ENCODE results near the gene CDKL1.

The CDKL1 gene

DNA sequence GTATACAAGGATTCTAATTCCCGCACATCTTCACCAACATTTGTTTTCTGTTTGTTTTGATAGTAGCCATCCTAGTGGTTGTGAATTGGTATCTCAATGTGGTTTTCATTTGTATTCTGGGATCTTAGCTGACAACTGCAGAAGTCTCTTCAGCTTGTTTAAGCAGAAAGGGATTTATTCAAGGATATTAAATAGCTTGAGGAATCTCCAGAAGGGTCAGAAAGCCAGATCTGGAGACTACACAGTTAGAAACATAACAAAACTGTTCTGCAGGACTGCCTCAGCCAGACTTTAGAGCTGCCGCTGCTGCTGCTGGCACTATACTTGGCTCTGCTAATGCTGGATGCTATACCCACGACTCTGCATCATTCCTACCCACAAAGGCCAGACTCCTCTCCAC is 13.4 kb upstream of the CDKL1 start:
- TF ChIP-seq, protein P1, sequence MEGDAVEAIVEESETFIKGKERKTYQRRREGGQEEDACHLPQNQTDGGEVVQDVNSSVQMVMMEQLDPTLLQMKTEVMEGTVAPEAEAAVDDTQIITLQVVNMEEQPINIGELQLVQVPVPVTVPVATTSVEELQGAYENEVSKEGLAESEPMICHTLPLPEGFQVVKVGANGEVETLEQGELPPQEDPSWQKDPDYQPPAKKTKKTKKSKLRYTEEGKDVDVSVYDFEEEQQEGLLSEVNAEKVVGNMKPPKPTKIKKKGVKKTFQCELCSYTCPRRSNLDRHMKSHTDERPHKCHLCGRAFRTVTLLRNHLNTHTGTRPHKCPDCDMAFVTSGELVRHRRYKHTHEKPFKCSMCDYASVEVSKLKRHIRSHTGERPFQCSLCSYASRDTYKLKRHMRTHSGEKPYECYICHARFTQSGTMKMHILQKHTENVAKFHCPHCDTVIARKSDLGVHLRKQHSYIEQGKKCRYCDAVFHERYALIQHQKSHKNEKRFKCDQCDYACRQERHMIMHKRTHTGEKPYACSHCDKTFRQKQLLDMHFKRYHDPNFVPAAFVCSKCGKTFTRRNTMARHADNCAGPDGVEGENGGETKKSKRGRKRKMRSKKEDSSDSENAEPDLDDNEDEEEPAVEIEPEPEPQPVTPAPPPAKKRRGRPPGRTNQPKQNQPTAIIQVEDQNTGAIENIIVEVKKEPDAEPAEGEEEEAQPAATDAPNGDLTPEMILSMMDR (conservative IDR thresholded peaks at IDR 0.05; ENCODE audit: low read depth, low read length), result no peak
- Histone ChIP-seq H3K4me3 (IDR thresholded peaks at IDR 0.05; ENCODE audit: insufficient read depth, low read depth, low read length) (no peak overlapping the region), H2AFZ (ENCODE audit: low read depth) (no peak overlapping the region), H3K4me2 (no peak overlapping the region), H4K20me1 (ENCODE audit: insufficient read depth) (no peaks in the 10 kb centered on the region), H3K4me1 (ENCODE audit: low read depth, poor library complexity, severe bottlenecking) (no peaks in the 10 kb centered on the region), H3K9ac (no peak overlapping the region), H3K36me3 (ENCODE audit: insufficient read depth) (no peaks in the 10 kb centered on the region), H3K27ac (no peak overlapping the region), H3K79me2 (ENCODE audit: insufficient read depth, low read depth) (no peaks in the 10 kb centered on the region), H3K27me3 (ENCODE audit: insufficient read depth, low read depth) (no peaks in the 10 kb centered on the region)

DNA sequence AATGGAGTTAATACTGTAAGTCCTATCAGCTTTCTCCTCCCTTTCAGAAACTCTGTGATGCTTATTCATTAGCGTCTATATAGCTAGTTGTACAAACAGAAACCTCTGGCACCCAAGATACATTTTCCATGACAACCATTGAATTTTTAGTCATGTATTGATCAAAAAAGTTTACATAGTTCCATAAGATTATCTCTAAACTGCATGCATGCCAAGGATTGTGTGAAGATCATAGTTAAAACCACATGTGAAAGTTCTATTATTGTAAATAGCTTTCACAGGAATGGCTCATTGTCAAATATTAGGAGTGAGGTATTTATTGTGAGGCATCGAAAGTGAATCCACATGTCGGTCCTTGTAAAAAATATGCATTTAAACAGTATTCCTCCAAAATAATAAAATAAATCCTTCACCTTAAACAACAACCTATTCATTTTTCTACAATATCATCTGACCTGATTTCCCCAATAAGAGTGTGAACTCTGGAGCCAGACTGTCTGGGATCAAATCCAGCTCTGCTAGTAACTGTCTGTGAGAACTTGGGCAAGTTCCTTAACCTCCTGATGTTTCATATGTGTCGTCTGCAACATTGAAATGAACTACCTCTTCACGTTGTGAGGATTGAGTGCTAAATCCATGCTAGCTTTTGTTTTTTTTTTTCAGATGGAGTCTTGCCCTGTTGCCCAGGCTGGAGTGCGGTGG is 10.6 kb upstream of the CDKL1 start:
- Histone ChIP-seq H3K36me3 (ENCODE audit: insufficient read depth) (no peaks in the 10 kb centered on the region), H3K27me3 (ENCODE audit: insufficient read depth, low read depth) (no peaks in the 10 kb centered on the region), H3K27ac (no peak overlapping the region), H3K4me3 (IDR thresholded peaks at IDR 0.05; ENCODE audit: insufficient read depth, low read depth, low read length) (no peak overlapping the region), H3K9ac (no peak overlapping the region), H3K4me2 (no peak overlapping the region), H3K79me2 (ENCODE audit: insufficient read depth, low read depth) (no peaks in the 10 kb centered on the region), H4K20me1 (ENCODE audit: insufficient read depth) (no peaks in the 10 kb centered on the region), H2AFZ (ENCODE audit: low read depth) (no peak overlapping the region), H3K4me1 (ENCODE audit: low read depth, poor library complexity, severe bottlenecking) (no peaks in the 10 kb centered on the region)
- TF ChIP-seq, protein P1 (conservative IDR thresholded peaks at IDR 0.05; ENCODE audit: low read depth, low read length), result no peak

DNA sequence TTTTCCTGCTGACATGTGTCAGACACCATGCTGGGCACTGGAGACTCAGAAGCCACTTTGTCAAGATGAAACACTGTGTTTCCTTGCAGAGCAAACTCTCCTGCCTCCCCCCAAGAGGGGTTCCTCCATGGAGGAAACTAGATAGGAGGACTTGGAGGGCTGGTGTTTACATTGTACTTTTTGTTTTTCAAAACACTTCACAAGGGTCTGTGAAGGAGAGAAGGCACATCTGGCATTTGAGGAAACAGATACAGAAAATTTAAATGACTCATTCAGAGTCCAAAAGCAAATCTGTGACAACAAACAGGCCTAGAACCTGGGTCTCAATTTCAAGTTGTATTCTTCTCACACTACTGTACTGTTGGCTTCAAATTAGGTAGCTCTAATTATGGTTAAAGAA is 6.7 kb upstream of the CDKL1 start:
- H3K79me2 ChIP-seq (ENCODE audit: insufficient read depth, low read depth), result no peaks in the 10 kb centered on the region
- H3K36me3 ChIP-seq (ENCODE audit: insufficient read depth), result no peaks in the 10 kb centered on the region
- no peak overlapping the region for H3K4me3 ChIP-seq (IDR thresholded peaks at IDR 0.05; ENCODE audit: insufficient read depth, low read depth, low read length)
- H3K4me1 ChIP-seq (ENCODE audit: low read depth, poor library complexity, severe bottlenecking), result no peaks in the 10 kb centered on the region
- no peaks in the 10 kb centered on the region for H4K20me1 ChIP-seq (ENCODE audit: insufficient read depth)
- TF ChIP-seq, protein P1 (conservative IDR thresholded peaks at IDR 0.05; ENCODE audit: low read depth, low read length), result no peak
- H3K9ac ChIP-seq, result no peak overlapping the region
- no peak overlapping the region for H3K27ac ChIP-seq
- H3K27me3 ChIP-seq (ENCODE audit: insufficient read depth, low read depth), result no peaks in the 10 kb centered on the region
- no peak overlapping the region for H3K4me2 ChIP-seq
- H2AFZ ChIP-seq (ENCODE audit: low read depth), result no peak overlapping the region

DNA sequence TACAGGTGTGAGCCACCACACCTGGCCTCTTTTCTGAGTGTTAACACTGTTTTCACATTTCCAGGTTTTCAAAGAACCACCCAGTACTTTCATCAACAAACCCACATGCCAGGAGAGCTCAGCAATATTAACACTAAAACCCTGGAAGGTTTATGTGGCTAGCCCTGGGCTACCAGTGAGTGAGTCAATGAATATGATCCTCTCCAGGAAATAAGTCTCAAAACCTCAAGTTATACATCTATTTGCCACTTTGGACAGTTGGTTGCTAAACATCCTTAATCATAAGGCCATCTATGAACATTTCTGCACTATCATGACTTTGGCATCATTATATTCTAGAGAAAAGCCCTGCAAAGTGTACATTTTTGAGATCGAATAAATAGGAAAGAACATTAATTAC is 6.3 kb upstream of the CDKL1 start:
- Histone ChIP-seq H2AFZ (ENCODE audit: low read depth) (no peak overlapping the region), H3K27me3 (ENCODE audit: insufficient read depth, low read depth) (no peaks in the 10 kb centered on the region), H3K9ac (no peak overlapping the region), H3K36me3 (ENCODE audit: insufficient read depth) (no peaks in the 10 kb centered on the region), H3K79me2 (ENCODE audit: insufficient read depth, low read depth) (no peaks in the 10 kb centered on the region), H3K4me1 (ENCODE audit: low read depth, poor library complexity, severe bottlenecking) (no peaks in the 10 kb centered on the region), H3K4me3 (IDR thresholded peaks at IDR 0.05; ENCODE audit: insufficient read depth, low read depth, low read length) (no peak overlapping the region), H3K4me2 (no peak overlapping the region), H3K27ac (no peak overlapping the region), H4K20me1 (ENCODE audit: insufficient read depth) (no peaks in the 10 kb centered on the region)
- TF ChIP-seq, protein P1 (conservative IDR thresholded peaks at IDR 0.05; ENCODE audit: low read depth, low read length), result no peak

Data from KMS-11 (cell line).